GM21367 (cell line): ENCODE measurements around the gene OGFR.

Source experiments
- ATAC-seq: cut with Tn5 transposase; IDR thresholded peaks from one replicate; pipeline ENCODE4 v1.9.1; 2021; ENCODE audit not compliant: unreplicated experiment

OGFR gene

DNA sequence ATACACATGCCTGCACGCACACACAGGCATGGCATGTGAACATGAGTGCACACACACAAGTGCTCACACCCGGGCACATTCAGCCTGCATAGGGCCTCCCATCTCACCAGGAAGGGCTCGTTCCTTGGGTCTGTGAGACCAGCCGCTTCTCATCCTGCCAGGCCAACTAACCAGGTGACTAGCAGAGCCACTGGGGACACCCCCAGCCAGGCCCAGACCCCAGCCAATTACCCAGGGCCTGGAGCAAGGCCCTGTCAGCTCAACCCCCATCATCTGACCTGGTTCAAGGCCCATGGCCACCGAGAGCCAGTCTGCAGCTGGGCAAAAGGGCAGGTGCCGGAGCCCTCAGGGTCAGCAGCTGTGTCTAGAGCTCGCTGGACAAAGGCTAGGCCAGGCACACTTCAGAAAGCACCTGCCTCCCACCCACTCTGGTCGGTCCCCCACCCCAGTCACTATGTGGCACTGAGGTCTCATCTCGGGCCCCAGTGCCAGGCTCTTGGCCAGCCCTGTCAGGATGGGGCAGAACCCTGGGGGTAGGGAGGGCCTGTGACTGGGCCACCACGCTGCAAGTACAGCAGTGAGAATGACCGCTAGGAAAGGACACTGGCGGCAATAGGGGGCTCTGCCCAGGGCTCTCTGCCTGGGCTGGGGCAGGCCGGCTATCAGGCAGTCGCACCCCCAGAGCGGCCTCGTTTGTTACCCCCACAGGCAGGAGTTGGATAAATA is 35.1 kb upstream of the OGFR start:
- no peak for ATAC-seq

DNA sequence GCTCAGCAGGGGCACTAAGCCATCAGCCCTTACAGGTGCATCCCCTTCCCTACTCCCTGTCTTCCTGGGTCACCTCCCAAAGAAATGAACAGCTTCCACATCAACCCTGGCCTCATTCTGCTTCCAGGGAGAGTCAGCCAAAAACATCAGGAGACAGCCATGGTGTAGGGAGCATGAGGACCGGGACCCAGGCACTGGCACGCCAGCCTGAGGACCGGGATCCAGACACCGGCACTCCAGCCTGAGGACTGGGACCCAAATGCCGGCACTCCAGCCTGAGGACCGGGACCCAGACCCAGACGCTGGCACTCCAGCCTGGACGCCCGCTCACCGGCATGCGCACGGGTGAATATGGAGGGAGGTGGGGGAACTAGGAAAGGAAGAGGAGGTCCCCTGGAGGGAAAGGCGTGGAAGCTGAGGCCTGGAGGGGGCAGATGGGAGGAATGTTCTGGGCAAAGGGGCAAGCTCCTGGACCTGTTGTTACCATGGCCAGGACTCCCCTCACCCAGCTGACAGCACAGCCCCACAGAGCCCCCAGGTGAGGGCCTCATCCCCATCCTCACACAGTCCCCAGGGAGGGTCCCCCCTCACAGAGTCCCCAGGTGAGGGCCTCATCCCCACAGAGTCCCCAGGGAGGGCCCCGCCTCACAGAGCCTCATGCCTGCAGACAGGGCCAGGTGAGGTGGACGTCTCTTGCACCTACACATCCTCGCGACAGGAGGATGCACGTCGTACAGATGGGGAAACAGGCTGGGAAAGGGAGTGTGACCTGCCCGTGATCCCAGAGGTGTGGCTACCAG is 34.3 kb upstream of the OGFR start:
- ATAC-seq, result no peak

DNA sequence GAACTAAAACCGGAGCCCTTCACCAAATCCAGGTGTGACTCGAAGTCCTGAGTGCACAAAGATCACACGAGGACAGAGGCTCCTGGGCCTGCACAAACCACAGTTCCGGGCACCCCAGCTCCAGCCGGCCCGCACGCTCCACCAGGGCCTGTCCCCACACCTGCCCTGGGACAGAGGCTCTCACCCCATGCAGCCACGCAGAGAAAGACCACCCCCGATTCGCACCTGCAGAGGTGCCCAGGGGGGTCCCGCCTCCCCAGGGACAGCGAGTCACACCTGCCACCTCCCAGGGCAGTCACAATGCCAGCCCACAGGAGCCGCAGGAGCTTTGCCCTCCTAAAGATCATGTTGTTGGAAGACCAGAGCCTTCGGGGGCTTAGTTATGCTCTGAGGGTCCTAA is 33.7 kb upstream of the OGFR start:
- no peak for ATAC-seq

GRCh38 chr20:62771396-62772102 is 33.1 kb upstream of the OGFR start:
- no peak for ATAC-seq

DNA sequence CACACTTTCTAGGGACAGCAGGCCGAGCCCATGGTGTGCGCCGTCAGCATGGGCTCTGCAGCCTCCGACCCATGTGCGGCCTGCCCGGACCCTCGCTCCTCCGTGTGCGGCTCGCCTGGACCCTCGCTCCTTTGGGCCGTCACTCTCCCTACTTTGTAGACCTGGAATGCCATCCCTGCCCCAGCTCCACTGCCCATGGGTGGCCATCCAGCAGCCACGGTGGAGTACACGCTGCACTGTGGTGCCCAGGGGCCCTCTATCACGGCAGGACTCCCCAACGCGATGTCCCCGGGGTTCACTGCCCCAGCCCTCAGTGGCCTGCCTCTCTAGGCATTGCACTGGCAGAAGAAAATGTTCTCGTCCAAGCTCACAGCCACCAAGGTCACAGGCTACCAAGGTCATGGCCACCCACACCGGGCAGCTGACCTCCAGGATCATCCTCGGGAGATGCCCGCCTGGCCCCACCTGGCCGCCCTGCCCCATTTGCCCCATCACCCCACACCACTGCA is 32.5 kb upstream of the OGFR start:
- ATAC-seq, result no peak

GRCh38 chr20:62772619-62772989 is 32.0 kb upstream of the OGFR start:
- no peak for ATAC-seq

GRCh38 chr20:62772990-62773844 is 31.4 kb upstream of the OGFR start:
- no peak for ATAC-seq

DNA sequence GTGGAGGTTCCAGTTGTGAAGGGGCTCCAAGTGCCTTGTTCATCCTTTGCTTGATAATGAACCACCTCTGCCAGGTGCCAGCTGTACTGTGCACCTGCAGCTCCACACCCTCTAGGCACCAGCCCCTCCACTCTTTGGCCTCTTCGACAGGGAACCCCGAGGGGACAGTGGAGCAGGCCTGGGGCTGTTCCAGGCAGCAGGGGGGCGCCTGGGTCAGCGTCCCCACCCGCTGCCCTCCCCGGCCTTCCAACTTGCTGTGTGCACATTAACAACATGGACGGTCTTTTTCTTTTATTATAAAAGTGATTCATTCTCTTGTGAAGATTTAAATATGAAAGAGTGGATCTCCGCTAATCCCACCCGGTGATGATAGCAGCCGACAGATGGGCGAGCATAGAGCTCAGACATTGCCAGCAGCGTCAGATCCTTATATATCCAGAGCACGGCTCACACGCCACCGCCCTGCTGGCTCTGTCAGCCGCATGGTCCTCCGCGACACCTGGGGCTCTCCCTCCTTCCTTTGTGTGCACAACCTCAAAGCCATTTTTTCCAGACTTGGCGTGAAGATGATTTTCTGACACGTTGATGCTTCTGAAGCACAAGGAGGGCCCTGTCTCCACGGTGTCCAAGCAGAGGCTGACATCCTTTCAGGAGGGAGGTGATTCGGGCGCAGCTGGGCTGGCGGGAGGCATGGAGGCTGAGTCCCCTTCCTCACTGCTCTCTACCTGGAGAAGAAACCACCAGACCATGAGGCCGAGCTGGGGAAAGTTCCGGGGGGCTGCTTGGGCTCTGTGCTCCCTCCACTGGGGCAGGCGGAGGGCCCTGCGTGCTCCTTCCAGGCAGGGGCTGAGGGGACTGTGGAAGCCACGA is 30.6 kb upstream of the OGFR start:
- ATAC-seq, result no peak

DNA sequence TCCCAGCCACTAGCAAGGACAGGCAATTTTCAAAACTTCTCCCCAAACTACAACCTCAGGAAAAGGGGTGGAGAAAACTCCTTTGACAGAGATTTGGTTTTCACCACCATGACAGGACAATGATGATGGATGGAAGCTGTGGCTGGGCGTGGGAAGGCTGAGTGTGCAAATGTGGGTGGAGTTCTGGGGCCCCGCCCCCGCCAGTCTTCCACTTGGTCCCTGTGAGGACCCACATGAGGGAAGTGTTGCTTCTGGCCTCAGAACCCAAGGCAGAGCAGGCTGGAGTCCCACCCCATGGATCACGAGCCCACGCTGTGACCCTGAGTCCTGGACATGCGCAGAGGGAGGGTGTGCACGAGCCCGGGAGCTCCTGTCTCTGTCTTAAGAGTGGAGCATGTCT is 29.9 kb upstream of the OGFR start:
- no peak for ATAC-seq

DNA sequence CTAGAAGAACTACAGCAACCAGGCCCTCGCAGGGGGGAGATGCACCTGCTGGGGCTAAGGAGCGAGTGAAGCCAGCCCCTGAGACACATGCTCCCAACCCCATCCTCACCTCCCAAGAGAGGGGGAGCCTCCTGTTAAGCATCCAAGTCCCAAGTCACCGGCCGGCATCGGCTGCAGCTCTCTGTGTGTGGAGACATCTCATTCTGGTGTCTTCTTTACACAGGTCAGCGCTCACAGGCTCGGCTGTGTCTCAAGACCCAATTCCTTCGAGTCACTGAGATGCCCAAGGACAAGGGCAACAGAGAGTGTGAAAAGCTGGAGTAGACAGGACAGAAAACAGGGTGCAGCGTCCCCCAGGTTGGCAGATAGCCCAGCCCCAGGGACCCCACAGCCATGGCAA is 29.4 kb upstream of the OGFR start:
- ATAC-seq, result no peak

- ATAC-seq, result no peak
Measured at GRCh38 chr20:62776035-62776691, 28.5 kb upstream of the OGFR start.

- ATAC-seq, result no peak
Measured at GRCh38 chr20:62776692-62777527, 27.7 kb upstream of the OGFR start.

DNA sequence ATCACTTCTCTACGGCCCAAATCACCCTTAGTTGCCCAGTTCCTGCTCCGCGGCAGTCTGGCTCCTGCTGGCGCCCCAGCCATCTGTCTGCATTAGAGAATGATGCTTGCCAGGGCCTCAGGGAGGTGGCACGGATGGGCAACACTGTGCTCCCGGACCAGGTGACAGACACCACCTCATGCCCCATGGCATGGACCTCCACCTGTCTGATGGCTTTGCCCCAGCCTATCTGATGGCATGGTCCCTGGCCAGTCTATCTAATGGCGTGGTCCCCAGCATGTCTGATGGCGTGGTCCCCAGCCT is 27.2 kb upstream of the OGFR start:
- no peak for ATAC-seq

DNA sequence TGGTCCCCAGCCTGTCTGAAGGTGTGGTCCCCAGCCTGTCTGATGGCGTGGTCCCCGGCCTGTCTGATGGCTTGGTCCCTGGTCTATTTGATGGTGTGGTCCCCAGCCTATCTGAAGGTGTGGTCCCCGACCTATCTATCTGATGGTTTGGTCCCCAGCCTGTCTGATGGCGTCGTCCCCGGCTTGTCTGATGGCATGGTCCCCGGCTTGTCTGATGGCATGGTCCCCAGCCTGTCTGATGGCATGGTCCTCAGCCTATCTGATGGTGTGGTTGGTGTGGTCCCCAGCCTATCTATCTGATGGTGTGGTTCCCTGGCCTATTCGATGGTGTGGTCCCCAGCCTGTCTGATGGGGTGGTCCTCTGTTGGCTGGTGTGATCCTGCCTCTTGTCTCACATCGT is 26.6 kb upstream of the OGFR start:
- ATAC-seq, result no peak

DNA sequence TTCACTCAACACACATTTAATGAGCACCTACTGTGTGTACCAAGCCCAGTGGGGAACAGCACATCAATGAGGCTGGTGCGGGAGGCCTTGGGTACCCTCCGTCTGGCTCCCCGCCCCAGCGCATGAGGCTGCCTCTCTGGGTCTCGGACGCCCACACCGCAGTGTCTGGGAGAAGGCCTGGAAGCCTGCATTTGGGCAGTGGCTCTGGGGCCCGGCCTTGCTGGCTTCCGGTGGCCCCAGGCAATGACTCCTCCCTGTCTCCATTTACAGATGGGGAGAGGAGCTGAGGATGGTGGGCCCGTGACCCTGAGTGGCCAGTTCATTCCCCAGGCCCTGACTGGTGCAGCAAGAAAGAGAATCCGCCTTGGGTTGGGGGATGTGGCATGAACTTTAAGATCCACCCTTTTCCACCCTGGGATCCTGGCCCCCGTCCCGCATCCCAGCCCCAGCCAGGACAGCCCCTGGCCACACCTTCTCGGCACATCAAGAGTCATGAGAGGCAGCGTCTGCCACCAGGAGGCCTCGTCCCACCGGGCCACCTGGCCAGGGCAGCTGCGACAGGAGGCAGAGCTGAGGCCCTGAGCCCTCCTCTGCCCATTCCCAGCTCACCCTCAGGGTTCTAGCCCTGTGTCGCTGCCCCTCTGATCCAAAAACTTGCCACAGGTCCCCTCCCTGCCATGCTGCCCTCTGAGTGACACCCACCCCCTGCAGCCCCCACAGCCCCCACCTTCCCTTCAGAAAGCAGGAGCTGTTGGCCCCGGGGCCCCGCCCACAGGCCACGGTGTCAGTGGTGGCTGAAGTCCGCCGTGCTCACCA is 25.8 kb upstream of the OGFR start:
- no peak for ATAC-seq

GRCh38 chr20:62779417-62779685 is 25.3 kb upstream of the OGFR start:
- no peak for ATAC-seq

DNA sequence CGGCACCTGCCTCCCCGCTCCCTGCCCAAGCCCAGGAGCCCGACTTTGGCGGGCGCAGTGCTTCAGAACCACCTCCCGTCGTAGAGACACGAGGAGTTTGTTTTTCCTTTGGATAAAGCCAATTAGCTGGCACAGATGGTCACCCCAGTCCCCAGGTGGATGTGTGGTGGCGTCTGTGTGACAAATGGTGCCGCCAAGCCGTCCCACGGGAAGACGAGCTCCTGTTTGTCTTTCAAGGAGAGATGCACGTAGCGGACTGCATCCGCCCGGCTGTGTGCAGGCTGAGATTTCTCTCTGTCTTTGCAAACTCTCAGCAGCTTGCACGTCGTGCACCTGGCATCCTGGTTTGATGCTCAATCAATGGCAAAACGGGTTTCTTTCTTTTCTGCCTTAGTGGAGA is 24.4 kb upstream of the OGFR start:
- no peak for ATAC-seq

GRCh38 chr20:62780696-62781095 is 23.9 kb upstream of the OGFR start:
- ATAC-seq, result no peak
